GM12878 (cell line): ENCODE measurements around the gene SLC6A11. TPM values are rescaled to one million over a fixed set of nuclear protein-coding genes. Genes with fewer than 3 reads are reported as not detected.

Experiments used
- ATAC-seq: fragments of 200-7000 bp; cut with Tn5 transposase; 3 replicates; pipeline ENCODE4 v1.9.1; 2020; ENCODE audit warnings: mild to moderate bottlenecking, moderate library complexity
- BruUV-seq: library from RNA; stranded (reverse); fragments of 400-500 nt; replicated peaks from 2 replicates; lab custom pipeline; 2021; lab: Mats Ljungman, UMichigan
- CTCF ChIA-PET: fragments of 300-600 bp; sonication (Branson Sonifier 250); formaldehyde crosslinking; extraction: SDS; loops from one replicate; lab custom pipeline; 2021; ENCODE audit warnings: inconsistent platforms; lab: Yijun Ruan, JAX
- POLR2A ChIA-PET: fragments of 350-600 bp; formaldehyde crosslinking; extraction: SDS; loops from one replicate; lab custom pipeline; 2021; ENCODE audit warnings: inconsistent platforms; lab: Charles Lee
- RAD21 ChIA-PET: fragments of 300-600 bp; sonication (Branson Sonifier 250); formaldehyde crosslinking; loops from one replicate; lab custom pipeline; 2023; ENCODE audit warnings: antibody characterized with exemption; ENCODE audit not compliant: unreplicated experiment; lab: Charles Lee
- SMC1A ChIA-PET: fragments of 300-600 bp; sonication (Branson Sonifier 250); formaldehyde crosslinking; loops from one replicate; lab custom pipeline; 2023; ENCODE audit not compliant: unreplicated experiment, uncharacterized antibody; lab: Charles Lee
- DNase-seq: peaks from one replicate; pipeline ENCODE4 v3.0.0-alpha.2; 2011; ENCODE audit warnings: low read depth, low spot score
- FAIRE-seq: peaks from 3 replicates; lab custom pipeline; 2011; peaks lifted over from hg19 to GRCh38; lab: Jason Lieb, UNC
- H2AFZ ChIP-seq: 2 replicates; pipeline ENCODE4 v1.6.0; 2011; ENCODE audit warnings: low read depth, low read length, control low read depth; ENCODE audit not compliant: control insufficient read depth
- H3K27ac ChIP-seq: 2 replicates; pipeline ENCODE4 v1.5.1; 2011; ENCODE audit warnings: control low read depth; ENCODE audit not compliant: control insufficient read depth, insufficient read depth
- H3K27me3 ChIP-seq, 2 experiments: replicated peaks in 1 of 2; 2 replicates each; pipeline versions ENCODE4 v1.6.0 to v1.6.1; 2011; ENCODE audit warnings: low read length in 1 of 2; ENCODE audit not compliant: control insufficient read depth in 2 of 2, insufficient read depth in 2 of 2
- H3K36me3 ChIP-seq, 2 experiments: 2 replicates each; pipeline ENCODE4 v1.5.1; 2011; ENCODE audit warnings: low read length in 1 of 2; ENCODE audit not compliant: control insufficient read depth in 2 of 2, insufficient read depth in 2 of 2
- H3K4me1 ChIP-seq: 2 replicates; pipeline ENCODE4 v1.6.1; 2011; ENCODE audit warnings: mild to moderate bottlenecking, low read length, moderate library complexity, mixed read lengths; ENCODE audit not compliant: control insufficient read depth, insufficient read depth
- H3K4me2 ChIP-seq: 2 replicates; pipeline ENCODE4 v1.6.0; 2011; ENCODE audit warnings: control low read depth; ENCODE audit not compliant: control insufficient read depth, insufficient read depth
- H3K4me3 ChIP-seq: fragments of 200-600 bp; sonication (generic); 2 replicates; pipeline ENCODE4 v1.5.1; 2016
- H3K79me2 ChIP-seq: 2 replicates; pipeline ENCODE4 v1.6.0; 2011; ENCODE audit warnings: low read length; ENCODE audit not compliant: control insufficient read depth, insufficient read depth
- H3K9ac ChIP-seq: 2 replicates; pipeline ENCODE4 v1.8.0; 2011; ENCODE audit warnings: low read length, control low read depth, mixed read lengths; ENCODE audit not compliant: control insufficient read depth, insufficient read depth
- H3K9me3 ChIP-seq: replicated peaks from 3 replicates; pipeline ENCODE4 v1.5.1; 2011; ENCODE audit warnings: mild to moderate bottlenecking, low read length; ENCODE audit not compliant: control insufficient read depth, insufficient read depth
- H4K20me1 ChIP-seq: 2 replicates; pipeline ENCODE4 v1.6.0; 2011; ENCODE audit not compliant: control insufficient read depth, insufficient read depth
- ATF2 ChIP-seq: IDR thresholded peaks from 2 replicates; pipeline ENCODE4 v1.6.1; 2012; ENCODE audit warnings: low read length, inconsistent platforms
- CBX3 ChIP-seq: fragments of 200-600 bp; sonication (generic); IDR thresholded peaks from 2 replicates; pipeline ENCODE4 v1.6.1; 2016; ENCODE audit warnings: low read depth, borderline replicate concordance
- CBX5 ChIP-seq: sonication (generic); IDR thresholded peaks from 2 replicates; pipeline ENCODE4 v1.6.1; 2016; ENCODE audit warnings: low read depth, moderate library complexity, mild to moderate bottlenecking, inconsistent platforms
- HDGF ChIP-seq: fragments of 450-650 bp; IDR thresholded peaks from 2 replicates; pipeline ENCODE4 v1.6.1; 2016; ENCODE audit warnings: antibody characterized with exemption
- HSF1 ChIP-seq: fragments of 150-350 bp; IDR thresholded peaks from 2 replicates; pipeline ENCODE4 v1.6.1; 2014; ENCODE audit warnings: mild to moderate bottlenecking, low read depth, low read length
- IRF5 ChIP-seq: fragments of 450-650 bp; IDR thresholded peaks from 2 replicates; pipeline ENCODE4 v1.6.1; 2017; ENCODE audit warnings: borderline replicate concordance
- LARP7 ChIP-seq: fragments of 450-650 bp; IDR thresholded peaks from 2 replicates; pipeline ENCODE4 v1.6.1; 2017; ENCODE audit warnings: mild to moderate bottlenecking
- MEF2A ChIP-seq: IDR thresholded peaks from 2 replicates; pipeline ENCODE4 v1.6.1; 2011; ENCODE audit warnings: low read depth, mild to moderate bottlenecking, low read length, moderate library complexity; ENCODE audit not compliant: insufficient read depth
- NR2C1 ChIP-seq: fragments of 450-650 bp; IDR thresholded peaks from 2 replicates; pipeline ENCODE4 v1.6.1; 2017; ENCODE audit warnings: antibody characterized with exemption, mild to moderate bottlenecking, moderate library complexity
- POLR2AphosphoS2 ChIP-seq: IDR thresholded peaks from 2 replicates; pipeline ENCODE4 v1.6.1; 2011; ENCODE audit warnings: low read depth, mild to moderate bottlenecking, low read length, improper control_type of control experiment, moderate library complexity
- POLR2AphosphoS5 ChIP-seq: IDR thresholded peaks from 2 replicates; pipeline ENCODE4 v1.6.1; 2011; ENCODE audit warnings: mild to moderate bottlenecking, low read length, inconsistent platforms
- RELA ChIP-seq: fragments of 450-650 bp; IDR thresholded peaks from 2 replicates; pipeline ENCODE4 v1.8.0; 2014; ENCODE audit warnings: borderline replicate concordance; ENCODE audit not compliant: partially characterized antibody
- SIX5 ChIP-seq: IDR thresholded peaks from 2 replicates; pipeline ENCODE4 v1.6.1; 2011; ENCODE audit warnings: mild to moderate bottlenecking, low read depth, low read length, moderate library complexity; ENCODE audit not compliant: severe bottlenecking
- SMAD1 ChIP-seq: fragments of 450-650 bp; IDR thresholded peaks from 2 replicates; pipeline ENCODE4 v1.6.1; 2018; ENCODE audit warnings: mild to moderate bottlenecking, low read depth; ENCODE audit not compliant: partially characterized antibody
- SMC3 ChIP-seq: IDR thresholded peaks from 2 replicates; pipeline ENCODE4 v1.6.1; 2011; ENCODE audit warnings: low read length, improper control_type of control experiment, borderline replicate concordance
- WRNIP1 ChIP-seq: IDR thresholded peaks from 2 replicates; pipeline ENCODE4 v1.6.1; 2011; ENCODE audit warnings: low read depth, low read length, improper control_type of control experiment, borderline replicate concordance
- WGBS: methylation state at CpG from one replicate; pipeline ENCODE4 v1.1.6; 2016; ENCODE audit warnings: low lambda C conversion rate; ENCODE audit not compliant: insufficient replicate concordance, insufficient coverage; ENCODE audit errors: missing lambda C conversion rate; 5-methylcytosine and 5-hydroxymethylcytosine counted together
- in situ Hi-C: fragments of 300-500 bp; cut with MboI; formaldehyde crosslinking; loops from 9 replicates; pipeline ENCODE4 v1.14.3; 2018; ENCODE audit warnings: mixed read lengths
- intact Hi-C: fragments of 100-400 bp; cut with micrococcal nuclease; formaldehyde crosslinking; loops from one replicate; pipeline ENCODE4 v1.14.2; 2022; ENCODE audit not compliant: unreplicated experiment
- polyA plus RNA-seq, 11 experiments: library from polyadenylated mRNA; depleted of rRNA in 4 of 11; unstranded in 6 of 11; stranded (reverse) in 5 of 11; fragments of >200 nt; fragmentation: Nextera tagmentation in 4 of 11; fragmentation: Illumina TruSeq in 1 of 11; extraction: Ambion mirVana in 4 of 11; extraction: Trizol in 1 of 11; gene quantifications; 1 replicate in 1 of 11; 2 replicates in 10 of 11; pipeline versions ENCODE4 v1.2.1 to v1.2.3, GENCODE V29; 2011 to 2016; ENCODE audit warnings: inconsistent platforms in 2 of 11, missing spikeins in 2 of 11, low read depth in 1 of 11
- total RNA-seq, 4 experiments: library from RNA; depleted of rRNA in 3 of 4; stranded (reverse); fragments of >200 nt in 3 of 4; fragmentation: Illumina TruSeq in 1 of 4; extraction: Trizol in 1 of 4; gene quantifications; 2 replicates each; pipeline versions ENCODE4 v1.2.1 to v1.2.3, GENCODE V29; 2013 to 2021
- TF ChIP-seq, protein P1 (sequence below): IDR thresholded peaks from 2 replicates; pipeline ENCODE4 v1.6.1; 2011; ENCODE audit warnings: mild to moderate bottlenecking, low read depth, low read length, moderate library complexity; ENCODE audit not compliant: insufficient replicate concordance

The SLC6A11 gene
- total and polyA plus RNA-seq, 10 of the 15 experiments (the other 5 are each of a cell fraction or from before 2014, with no cell fraction given), result not detected

DNA sequence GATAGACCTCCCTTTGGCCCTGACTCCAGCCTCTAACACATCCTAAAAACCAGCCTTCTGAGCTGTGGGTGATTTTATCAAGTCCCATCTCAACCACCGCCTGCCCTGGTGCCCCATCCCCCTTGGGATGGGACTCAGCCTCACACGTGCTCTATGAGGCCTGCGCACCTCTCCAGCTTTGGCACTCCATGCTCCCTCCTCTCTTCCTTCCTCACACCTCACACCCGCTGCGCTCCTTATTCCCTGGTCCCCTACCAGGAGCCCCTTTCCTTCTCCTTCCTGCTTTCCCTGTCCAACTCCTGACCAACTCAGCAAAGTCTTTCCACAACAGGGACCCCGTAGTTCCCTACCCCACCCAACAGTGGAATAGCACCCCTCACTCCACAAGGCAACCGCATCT is 158.1 kb downstream of the SLC6A11 start (continued):
- no peak for TF ChIP-seq CBX5
- no peak for TF ChIP-seq ATF2
- no peak for TF ChIP-seq POLR2AphosphoS5

DNA sequence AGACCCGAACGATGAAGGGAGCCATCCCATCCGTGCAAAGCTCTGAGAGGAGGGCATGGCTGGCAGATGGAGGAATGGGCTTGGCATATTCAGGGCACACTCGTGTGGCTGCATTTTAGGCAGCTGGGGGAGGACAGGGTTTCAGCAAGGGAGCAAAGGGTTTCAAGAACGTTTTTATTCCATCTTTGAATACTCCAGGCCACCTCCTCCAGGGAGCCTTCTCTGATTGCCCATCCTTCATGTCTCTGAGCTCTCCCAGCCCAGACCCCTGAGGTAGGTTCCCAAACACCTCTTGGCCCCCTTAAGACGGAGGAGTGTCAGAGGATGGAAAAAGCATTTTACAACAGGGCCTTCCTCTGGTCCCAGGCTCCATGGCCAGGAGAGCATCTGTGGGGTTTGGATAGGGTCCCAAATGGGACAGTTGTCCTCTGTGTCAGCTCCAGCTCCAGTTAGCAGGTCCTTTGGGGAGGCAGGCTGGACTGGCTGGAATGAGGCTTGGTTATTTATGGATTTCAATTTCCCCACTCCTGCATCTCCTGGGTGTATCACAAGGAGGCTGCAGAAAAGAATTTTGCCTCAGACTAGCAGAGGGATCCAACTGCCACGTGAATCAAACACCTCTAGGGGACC is 158.8 kb downstream of the SLC6A11 start:
- ChIA-PET CTCF (interaction anchor here (0.6 kb wide), 1 partner anchor 33 kb away, joined by 3 read pairs; no protein-coding TSS in a partner anchor), RAD21 (no interaction called here), SMC1A (no interaction called here), POLR2A (no interaction called here)
- FAIRE-seq, result no peak
- WGBS, result 32% methylated on average over 7 of the region's 7 CpGs
- no peak overlapping the region for H3K27ac ChIP-seq
- DNase-seq, result no peak
- no peak overlapping the region for H2AFZ ChIP-seq
- no TSS peak for BruUV-seq
- no peaks in the 10 kb centered on the region for H3K27me3 ChIP-seq
- intact Hi-C loops (no loop called here), in situ Hi-C loops (no loop called here)
- no peak overlapping the region for H3K4me3 ChIP-seq
- H3K9me3 ChIP-seq, result no peaks in the 10 kb centered on the region; the same call in 2 of the 3 replicates
- H3K4me2 ChIP-seq, result no peak overlapping the region
- no peak for ATAC-seq
- H4K20me1 ChIP-seq, result no peaks in the 10 kb centered on the region
- no peaks in the 10 kb centered on the region for H3K36me3 ChIP-seq
- no peaks in the 10 kb centered on the region for H3K79me2 ChIP-seq
- no peak overlapping the region for H3K9ac ChIP-seq
- H3K4me1 ChIP-seq, result no peaks in the 10 kb centered on the region
- TF ChIP-seq SMC3 (no peak), CBX3 (no peak), SIX5 (no peak), POLR2AphosphoS2 (no peak), RELA (no peak), LARP7 (no peak), SMAD1 (no peak), NR2C1 (no peak), HSF1 (no peak), HDGF (no peak), IRF5 (no peak), MEF2A (no peak), WRNIP1 (no peak)
- TF ChIP-seq, protein P1, sequence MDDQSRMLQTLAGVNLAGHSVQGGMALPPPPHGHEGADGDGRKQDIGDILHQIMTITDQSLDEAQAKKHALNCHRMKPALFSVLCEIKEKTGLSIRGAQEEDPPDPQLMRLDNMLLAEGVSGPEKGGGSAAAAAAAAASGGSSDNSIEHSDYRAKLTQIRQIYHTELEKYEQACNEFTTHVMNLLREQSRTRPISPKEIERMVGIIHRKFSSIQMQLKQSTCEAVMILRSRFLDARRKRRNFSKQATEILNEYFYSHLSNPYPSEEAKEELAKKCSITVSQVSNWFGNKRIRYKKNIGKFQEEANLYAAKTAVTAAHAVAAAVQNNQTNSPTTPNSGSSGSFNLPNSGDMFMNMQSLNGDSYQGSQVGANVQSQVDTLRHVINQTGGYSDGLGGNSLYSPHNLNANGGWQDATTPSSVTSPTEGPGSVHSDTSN, result no peak
